IMR-90 (cell line): ENCODE results near the gene AKT3. TPM values are rescaled to one million over a fixed set of nuclear protein-coding genes. Genes with fewer than 3 reads are reported as not detected.

Experiments used
- ATAC-seq: fragments of 200-7000 bp; cut with Tn5 transposase; 2 replicates; pipeline ENCODE4 v1.9.1; 2020; ENCODE audit warnings: low read depth, mild to moderate bottlenecking, moderate library complexity
- BruUV-seq: library from RNA; stranded (reverse); fragments of 400-500 nt; replicated peaks from 2 replicates; lab custom pipeline; 2021; lab: Mats Ljungman, UMichigan
- CTCF ChIA-PET: fragments of 300-600 bp; formaldehyde crosslinking; extraction: SDS; loops from one replicate; lab custom pipeline; 2021; ENCODE audit warnings: antibody characterized with exemption; lab: Yijun Ruan, JAX
- POLR2A ChIA-PET: fragments of 300-600 bp; sonication (Branson Sonifier 250); formaldehyde crosslinking; loops from one replicate; lab custom pipeline; 2022; ENCODE audit warnings: antibody characterized with exemption; ENCODE audit not compliant: unreplicated experiment; lab: Charles Lee
- DNase-seq: peaks from one replicate; pipeline ENCODE4 v3.0.0; 2013
- H2AFZ ChIP-seq: replicated peaks from 2 replicates; pipeline ENCODE3; 2013; ENCODE audit warnings: low read length, mild to moderate bottlenecking; ENCODE audit not compliant: poor library complexity
- H2AK5ac ChIP-seq: 2 replicates; pipeline ENCODE4 v1.6.1; 2013; ENCODE audit warnings: low read depth, low read length, inconsistent platforms
- H2AK9ac ChIP-seq: replicated peaks from 2 replicates; pipeline ENCODE3; 2013; ENCODE audit warnings: mild to moderate bottlenecking, low read depth, low read length, moderate library complexity; ENCODE audit not compliant: poor library complexity
- H2BK120ac ChIP-seq: 2 replicates; pipeline ENCODE4 v1.6.1; 2013; ENCODE audit warnings: low read depth, low read length, inconsistent platforms
- H2BK15ac ChIP-seq: 3 replicates; pipeline ENCODE4 v1.6.1; 2013; ENCODE audit warnings: low read depth, low read length, inconsistent platforms
- H2BK20ac ChIP-seq: 2 replicates; pipeline ENCODE4 v1.6.1; 2013; ENCODE audit warnings: low read depth, mild to moderate bottlenecking, inconsistent platforms, low read length, moderate library complexity
- H2BK5ac ChIP-seq: 2 replicates; pipeline ENCODE4 v1.6.1; 2013; ENCODE audit warnings: mild to moderate bottlenecking, low read depth, low read length, inconsistent platforms; ENCODE audit not compliant: poor library complexity, severe bottlenecking
- H3K14ac ChIP-seq: replicated peaks from 2 replicates; pipeline ENCODE4 v1.6.1; 2013; ENCODE audit warnings: low read depth, low read length, inconsistent platforms
- H3K18ac ChIP-seq: 2 replicates; pipeline ENCODE4 v1.6.1; 2013; ENCODE audit warnings: low read depth, low read length, control low read depth
- H3K23ac ChIP-seq: 2 replicates; pipeline ENCODE4 v1.6.1; 2013; ENCODE audit warnings: low read depth, low read length, inconsistent platforms
- H3K27ac ChIP-seq: 2 replicates; pipeline ENCODE4 v1.5.1; 2013; ENCODE audit warnings: mild to moderate bottlenecking, control low read depth, low read length; ENCODE audit not compliant: insufficient read depth
- H3K27me3 ChIP-seq: 2 replicates; pipeline ENCODE4 v1.6.1; 2013; ENCODE audit warnings: low read length; ENCODE audit not compliant: control insufficient read depth, insufficient read depth
- H3K36me3 ChIP-seq: 2 replicates; pipeline ENCODE4 v1.6.1; 2013; ENCODE audit warnings: low read length, mixed read lengths; ENCODE audit not compliant: control insufficient read depth, insufficient read depth
- H3K4ac ChIP-seq: 2 replicates; pipeline ENCODE4 v1.6.1; 2013; ENCODE audit warnings: low read depth, low read length, inconsistent platforms
- H3K4me1 ChIP-seq: 2 replicates; pipeline ENCODE4 v1.6.1; 2013; ENCODE audit warnings: low read length, mixed read lengths; ENCODE audit not compliant: control insufficient read depth, insufficient read depth
- H3K4me2 ChIP-seq: 2 replicates; pipeline ENCODE4 v1.6.1; 2013; ENCODE audit warnings: low read depth, mild to moderate bottlenecking, control low read depth, low read length, moderate library complexity
- H3K4me3 ChIP-seq: 2 replicates; pipeline ENCODE4 v1.5.1; 2013; ENCODE audit warnings: low read depth, mild to moderate bottlenecking, control low read depth, low read length, moderate library complexity; ENCODE audit not compliant: insufficient read depth
- H3K56ac ChIP-seq: 2 replicates; pipeline ENCODE4 v1.6.1; 2013; ENCODE audit warnings: low read length, inconsistent platforms; ENCODE audit not compliant: insufficient read depth; ENCODE audit errors: extremely low read depth
- H3K79me1 ChIP-seq, 2 experiments: 2 replicates each; pipeline ENCODE4 v1.6.1; 2013; ENCODE audit warnings: low read length in 2 of 2, inconsistent platforms in 1 of 2, low read depth in 1 of 2
- H3K9ac ChIP-seq: 2 replicates; pipeline ENCODE4 v1.6.1; 2013; ENCODE audit warnings: low read depth, low read length, control low read depth
- H3K9me1 ChIP-seq: 2 replicates; pipeline ENCODE4 v1.6.1; 2013; ENCODE audit warnings: low read length, inconsistent platforms; ENCODE audit not compliant: insufficient read depth
- H3K9me3 ChIP-seq: 2 replicates; pipeline ENCODE4 v1.6.1; 2013; ENCODE audit warnings: low read length; ENCODE audit not compliant: control insufficient read depth, insufficient read depth
- H4K20me1 ChIP-seq: 2 replicates; pipeline ENCODE4 v1.6.1; 2013; ENCODE audit warnings: low read length, inconsistent platforms; ENCODE audit not compliant: insufficient read depth
- H4K5ac ChIP-seq: 2 replicates; pipeline ENCODE4 v1.6.1; 2013; ENCODE audit warnings: mild to moderate bottlenecking, low read depth, low read length, control low read depth
- H4K8ac ChIP-seq, 2 experiments: 2 replicates each; pipeline ENCODE4 v1.6.1; 2013; ENCODE audit warnings: low read depth in 2 of 2, low read length in 2 of 2, control low read depth in 1 of 2, inconsistent platforms in 1 of 2
- H4K91ac ChIP-seq: 2 replicates; pipeline ENCODE4 v1.6.1; 2013; ENCODE audit warnings: low read depth, low read length, inconsistent platforms; ENCODE audit not compliant: insufficient read depth
- CTCF ChIP-seq: conservative IDR thresholded peaks from 2 replicates; pipeline ENCODE4 v1.5.1; 2012; ENCODE audit warnings: mild to moderate bottlenecking, low read depth, low read length, improper control_type of control experiment
- MAFK ChIP-seq: IDR thresholded peaks from 2 replicates; pipeline ENCODE4 v1.6.1; 2012; ENCODE audit warnings: low read depth, low read length, improper control_type of control experiment
- RAD21 ChIP-seq: IDR thresholded peaks from 2 replicates; pipeline ENCODE4 v1.6.1; 2012; ENCODE audit warnings: low read length, improper control_type of control experiment
- SMC3 ChIP-seq: fragments of 150-350 bp; IDR thresholded peaks from 2 replicates; pipeline ENCODE4 v1.6.1; 2016; ENCODE audit warnings: low read depth, mild to moderate bottlenecking, antibody characterized with exemption, low read length, moderate library complexity
- USF2 ChIP-seq: fragments of 150-350 bp; IDR thresholded peaks from 2 replicates; pipeline ENCODE4 v1.6.1; 2017; ENCODE audit warnings: mild to moderate bottlenecking, antibody characterized with exemption, low read length, low read depth
- WGBS, 2 experiments: methylation state at CpG; one replicate each; pipeline versions ENCODE4 v1.1.5 to v1.1.7; 2013; ENCODE audit warnings: missing lambda C conversion rate in 2 of 2; ENCODE audit not compliant: insufficient read length in 1 of 2; ENCODE audit errors: extremely low coverage in 2 of 2; 5-methylcytosine and 5-hydroxymethylcytosine counted together
- dilution Hi-C: fragments of 300-500 bp; cut with HindIII; formaldehyde crosslinking; loops from one replicate; pipeline ENCODE4 v1.14.3; 2018; ENCODE audit warnings: low sequenced_read_pairs; ENCODE audit not compliant: unreplicated experiment
- in situ Hi-C: fragments of 300-500 bp; cut with MboI; formaldehyde crosslinking; loops from 3 replicates; pipeline ENCODE4 v1.14.3; 2019; ENCODE audit warnings: low sequenced_read_pairs, inconsistent platforms, mixed read lengths
- intact Hi-C: fragments of 100-400 bp; cut with micrococcal nuclease; formaldehyde crosslinking; loops from 2 replicates; pipeline ENCODE4 v1.10.0; 2022
- polyA plus RNA-seq, 3 experiments: library from polyadenylated mRNA; depleted of rRNA; stranded (reverse); fragments of >200 nt; gene quantifications; 2 replicates each; pipeline ENCODE4 v1.2.3, GENCODE V29; 2012; ENCODE audit warnings: low replicate concordance in 1 of 3
- total RNA-seq: library from RNA; depleted of rRNA; stranded (reverse); fragments of >200 nt; gene quantifications from 2 replicates; pipeline ENCODE4 v1.2.3, GENCODE V29; 2012

AKT3 gene
- total and polyA plus RNA-seq, 2 of the 4 experiments (the other 2 are of a cell fraction) = 15.2 to 19.4 TPM

GRCh38 chr1:243708210-243708609, 141.8 kb downstream of the AKT3 start:
- Histone ChIP-seq H2AK5ac (no peak overlapping the region), H3K4me2 (no peak overlapping the region), H4K91ac (no peak overlapping the region), H3K4ac (no peak overlapping the region), H2BK5ac (no peak overlapping the region), H2BK120ac (no peak overlapping the region), H2BK20ac (no peak overlapping the region), H3K27me3 (no peaks in the 10 kb centered on the region), H3K79me1 (peaks cover 17 to 34% of the 10 kb centered on the region in 2 experiments), H3K4me1 (peaks cover 2% of the 10 kb centered on the region; the same call in 1 of the 2 replicates), H2AFZ (no peak overlapping the region), H3K56ac (no peak overlapping the region), H3K36me3 (peaks cover 3% of the 10 kb centered on the region; the same call in 1 of the 2 replicates), H3K23ac (no peak overlapping the region), H4K20me1 (no peaks in the 10 kb centered on the region), H4K5ac (no peak overlapping the region), H3K18ac (no peak overlapping the region), H2AK9ac (no peak overlapping the region), H3K14ac (no peak overlapping the region), H3K9me1 (peaks cover 4% of the 10 kb centered on the region; the same call in 1 of the 2 replicates), H3K4me3 (no peak overlapping the region), H3K9me3 (no peaks in the 10 kb centered on the region), H4K8ac (no peak overlapping the region), H2BK15ac (no peak overlapping the region), H3K27ac (no peak overlapping the region), H3K9ac (no peak overlapping the region)
- ChIA-PET CTCF (no interaction called here), POLR2A (no interaction called here)
- WGBS, 2 experiments = no CpG with 5 or more reads among the region's 3 CpGs
- dilution Hi-C loops (no loop called here), in situ Hi-C loops (no loop called here), intact Hi-C loops (loop anchor here (2.0 to 5.0 kb wide), 3 partner anchors 141 to 565 kb away; no protein-coding TSS in a partner anchor)
- TF ChIP-seq MAFK = no peak
- TF ChIP-seq SMC3 = peak; percentile 41; the same call in 1 of the 2 replicates
- TF ChIP-seq RAD21 = peak; percentile 50
- no peak for TF ChIP-seq USF2
- peak; percentile 42 for TF ChIP-seq CTCF
- BruUV-seq = no TSS peak
- DNase-seq (no peak), ATAC-seq (no peak)
